Epithelial cell of esophagus (primary cell): Measurements from ENCODE around the gene BABAM1.

ENCODE experiments used
- DNase-seq: peaks from one replicate; pipeline ENCODE4 v3.0.0; 2010; ENCODE audit warnings: low read depth
- H3K4me3 ChIP-seq: 2 replicates; pipeline ENCODE4 v1.5.1; 2011; ENCODE audit warnings: mild to moderate bottlenecking, low read length, control low read depth
- CTCF ChIP-seq: IDR thresholded peaks from 2 replicates; pipeline ENCODE4 v1.5.1; 2011; ENCODE audit warnings: low read depth, mild to moderate bottlenecking, low read length, control low read depth, inconsistent platforms; ENCODE audit not compliant: insufficient read depth; ENCODE audit errors: missing control alignments

The BABAM1 gene

DNA sequence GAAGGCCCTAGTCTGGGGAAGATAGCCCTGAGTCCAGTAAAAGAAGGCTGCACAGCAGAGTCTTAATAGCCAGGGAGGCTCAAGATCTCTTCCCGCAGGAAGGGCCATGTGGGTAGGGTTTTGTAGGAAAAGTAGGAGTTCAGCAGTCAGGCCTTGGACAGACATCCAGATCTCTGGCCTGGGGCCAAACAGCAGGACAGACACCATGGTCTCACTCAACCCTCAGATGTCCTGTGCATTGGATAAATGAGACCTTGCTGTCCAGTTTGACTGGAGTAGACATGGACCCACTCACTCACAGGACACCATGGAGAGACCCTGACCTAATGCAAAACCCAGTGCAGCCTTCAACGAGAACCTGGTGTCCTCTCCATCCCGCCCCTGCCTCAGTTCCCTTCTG lies 37.4 kb upstream of the BABAM1 start:
- no peak overlapping the region for H3K4me3 ChIP-seq
- TF ChIP-seq CTCF: no peak
- DNase-seq: no peak

GRCh38 chr19:17232258-17232657 lies 35.0 kb upstream of the BABAM1 start:
- DNase-seq: no peak
- no peak for TF ChIP-seq CTCF

DNA sequence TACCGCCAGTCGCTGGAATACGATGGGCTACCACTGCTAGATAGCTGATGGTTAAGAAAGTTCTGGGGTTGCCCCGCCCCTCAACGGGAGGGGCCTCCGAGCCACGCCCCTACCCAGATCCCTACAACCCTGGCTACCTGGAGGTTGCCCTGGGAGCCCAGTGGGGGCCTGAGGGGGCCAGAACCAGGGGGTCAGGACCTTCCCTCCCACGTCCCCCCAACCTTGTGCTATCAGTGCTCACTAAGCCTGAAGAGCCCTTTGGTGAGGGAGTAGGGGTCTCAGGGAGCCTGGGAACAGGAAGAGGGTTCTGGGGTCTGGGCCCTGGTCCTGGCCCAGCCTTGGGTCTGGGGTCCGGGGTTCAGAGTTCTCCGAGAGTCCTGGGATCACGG lies 32.3 kb upstream of the BABAM1 start:
- TF ChIP-seq CTCF: no peak
- H3K4me3 ChIP-seq: peak overlapping the region; percentile 53
- DNase-seq: peak; percentile 69

More at GRCh38 chr19:17232258-17232657, 35.0 kb upstream of the BABAM1 start:
- no peak overlapping the region for H3K4me3 ChIP-seq

DNA sequence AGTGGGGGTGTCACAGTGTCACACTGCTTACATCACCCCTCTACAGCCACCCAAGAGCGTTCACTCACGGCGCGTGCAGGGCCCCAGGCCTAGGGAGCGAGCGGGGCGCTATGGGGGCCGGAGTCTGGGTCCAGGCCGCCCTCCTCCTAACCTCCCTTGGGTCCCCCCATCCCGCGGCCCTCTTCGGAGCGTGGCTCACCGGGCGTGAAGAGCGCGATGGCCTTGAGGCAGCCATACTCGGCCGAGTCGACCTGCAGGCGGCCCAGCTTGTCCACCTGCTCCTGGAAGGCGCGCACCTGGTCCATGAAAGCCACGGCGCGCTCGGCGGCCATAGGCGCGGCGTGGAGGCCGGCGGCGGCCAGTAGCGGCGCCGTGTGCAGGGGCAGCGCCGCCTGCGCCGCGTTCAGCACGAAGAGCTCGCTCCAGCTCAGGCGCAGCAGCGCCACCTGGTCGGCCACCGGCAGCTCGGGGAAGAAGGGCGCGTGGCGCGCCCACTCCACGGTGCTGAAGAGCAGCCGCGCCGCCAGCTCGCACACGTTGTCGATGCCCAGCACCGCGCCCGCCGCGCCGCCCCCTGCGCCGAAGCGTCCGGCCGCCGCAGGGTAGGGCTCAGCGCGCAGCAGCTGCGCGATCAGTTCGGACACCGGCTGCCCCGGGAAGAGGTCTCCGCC lies 31.8 kb upstream of the BABAM1 start:
- H3K4me3 ChIP-seq: peak overlapping the region; percentile 53
- peak; percentile 33 for TF ChIP-seq CTCF
- DNase-seq: peak; percentile 75

GRCh38 chr19:17235971-17236777 lies 31.1 kb upstream of the BABAM1 start:
- H3K4me3 ChIP-seq: peak overlapping the region; percentile 53
- peak; percentile 32 for DNase-seq
- no peak for TF ChIP-seq CTCF

GRCh38 chr19:17236811-17237543 lies 30.3 kb upstream of the BABAM1 start:
- TF ChIP-seq CTCF: no peak
- no peak for DNase-seq

More at GRCh38 chr19:17236811-17237543, 30.3 kb upstream of the BABAM1 start:
- H3K4me3 ChIP-seq: no peak overlapping the region
